Measurements from ENCODE around the gene PITPNB. TPM values are rescaled to one million over a fixed set of nuclear protein-coding genes. Genes with fewer than 3 reads are reported as not detected.

The PITPNB gene
- total RNA-seq, 1 donor from 2014 or later = 58.6 TPM

Small RNA genes within 50 kb of the gene (microRNA-seq; reads per million reads assigned to microRNA genes)
- gene MIR3199-1 (ENCODE audit: borderline number of aligned reads) (not detected), gene MIR3199-2 (ENCODE audit: borderline number of aligned reads) (not detected)

Other genes starting within 250 kb of the PITPNB start
- 6.5 TPM for gene MN1, start 117.5 kb downstream of the PITPNB start, total RNA-seq